H1 (cell line): Measurements from ENCODE around the gene BAIAP2.

ENCODE experiments used
- CTCF ChIP-seq, 3 experiments: IDR thresholded peaks; 1 replicate in 2 of 3; 2 replicates in 1 of 3; pipeline versions ENCODE4 v1.5.1 to v1.6.1; 2011; ENCODE audit warnings: low read length in 3 of 3, mild to moderate bottlenecking in 3 of 3, inconsistent platforms in 2 of 3, low read depth in 1 of 3, moderate library complexity in 1 of 3; ENCODE audit not compliant: insufficient read depth in 1 of 3; ENCODE audit errors: control extremely low read depth in 1 of 3
- EGR1 ChIP-seq: IDR thresholded peaks from 2 replicates; pipeline ENCODE4 v1.6.1; 2011; ENCODE audit warnings: low read depth, low read length, borderline replicate concordance
- EZH2 ChIP-seq: fragments of 200-600 bp; sonication (generic); IDR thresholded peaks from 2 replicates; pipeline ENCODE4 v1.7.1; 2012; ENCODE audit warnings: low read depth, mild to moderate bottlenecking, moderate library complexity, low read length, inconsistent platforms; ENCODE audit not compliant: severe bottlenecking
- GABPA ChIP-seq: IDR thresholded peaks from 2 replicates; pipeline ENCODE4 v1.6.1; 2011; ENCODE audit warnings: mild to moderate bottlenecking, low read length, moderate library complexity, borderline replicate concordance; ENCODE audit not compliant: insufficient read depth
- MAFK ChIP-seq: IDR thresholded peaks from 2 replicates; pipeline ENCODE4 v1.6.1; 2012; ENCODE audit warnings: low read depth, mild to moderate bottlenecking, improper control_type of control experiment, low read length
- NRF1 ChIP-seq: IDR thresholded peaks from 2 replicates; pipeline ENCODE4 v1.6.1; 2011; ENCODE audit warnings: mild to moderate bottlenecking, low read depth, low read length, improper control_type of control experiment
- PHF8 ChIP-seq: fragments of 200-600 bp; sonication (generic); conservative IDR thresholded peaks from 2 replicates; pipeline ENCODE4 v1.7.1; 2012; ENCODE audit warnings: low read depth, mild to moderate bottlenecking, inconsistent platforms, low read length, moderate library complexity
- POLR2A ChIP-seq, 2 experiments: IDR thresholded peaks; 1 replicate in 1 of 2; 2 replicates in 1 of 2; pipeline ENCODE4 v1.6.1; 2011; ENCODE audit warnings: low read depth in 2 of 2, low read length in 2 of 2, mild to moderate bottlenecking in 2 of 2; ENCODE audit errors: control extremely low read depth in 1 of 2
- POLR2AphosphoS5 ChIP-seq: IDR thresholded peaks from 2 replicates; pipeline ENCODE4 v1.6.1; 2011; ENCODE audit warnings: low read depth, low read length
- SP2 ChIP-seq: IDR thresholded peaks from 2 replicates; pipeline ENCODE4 v1.6.1; 2012; ENCODE audit warnings: mild to moderate bottlenecking, low read length, inconsistent platforms
- USF2 ChIP-seq: IDR thresholded peaks from 2 replicates; pipeline ENCODE4 v1.6.1; 2011; ENCODE audit warnings: low read length, improper control_type of control experiment
- TF ChIP-seq, protein P1 (sequence below): IDR thresholded peaks from 2 replicates; pipeline ENCODE4 v1.6.1; 2011; ENCODE audit warnings: low read depth, mild to moderate bottlenecking, low read length; ENCODE audit not compliant: insufficient read depth

GRCh38 chr17:81156866-81157805 is 122.2 kb downstream of the BAIAP2 start:
- no peak for TF ChIP-seq USF2
- TF ChIP-seq POLR2A (IDR thresholded peaks at IDR 0.05; ENCODE audit: control extremely low read depth in 1 of 2, low read depth in 2 of 2, low read length in 2 of 2): no peak
- no peak for TF ChIP-seq SP2
- TF ChIP-seq, protein P1, sequence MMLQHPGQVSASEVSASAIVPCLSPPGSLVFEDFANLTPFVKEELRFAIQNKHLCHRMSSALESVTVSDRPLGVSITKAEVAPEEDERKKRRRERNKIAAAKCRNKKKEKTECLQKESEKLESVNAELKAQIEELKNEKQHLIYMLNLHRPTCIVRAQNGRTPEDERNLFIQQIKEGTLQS: no peak
- no peak for TF ChIP-seq GABPA
- TF ChIP-seq CTCF (IDR thresholded peaks at IDR 0.05; ENCODE audit: control extremely low read depth in 1 of 3, insufficient read depth in 1 of 3, low read depth in 1 of 3, low read length in 3 of 3): no peak
- no peak for TF ChIP-seq POLR2AphosphoS5
- TF ChIP-seq NRF1: no peak
- TF ChIP-seq MAFK: no peak
- TF ChIP-seq EGR1: no peak
- TF ChIP-seq PHF8: no peak
- TF ChIP-seq EZH2: no peak
